Lower leg skin (tissue), 4 donors: ENCODE measurements around the gene PKP4. TPM values are rescaled to one million over a fixed set of nuclear protein-coding genes. Genes with fewer than 3 reads are reported as not detected.

Experiments used
- DNase-seq, 2 donors: peaks; one replicate each; pipeline ENCODE4 v3.0.0-alpha.2; 2019; ENCODE audit warnings: low spot score in 2 of 2
- H3K4me3 ChIP-seq: fragments of 200-600 bp; sonication (generic); 2 replicates; pipeline ENCODE4 v1.5.1; 2017; ENCODE audit warnings: mild to moderate bottlenecking, low read depth; ENCODE audit not compliant: poor library complexity, severe bottlenecking
- POLR2A ChIP-seq, 2 donors: fragments of 450-650 bp; IDR thresholded peaks; one replicate each; pipeline ENCODE4 v1.6.1; 2016 to 2017; ENCODE audit warnings: antibody characterized with exemption in 2 of 2, mild to moderate bottlenecking in 1 of 2, moderate library complexity in 1 of 2
- WGBS, 2 donors: methylation state at CpG; one replicate each; pipeline ENCODE4 v1.1.5; 2018; 5-methylcytosine and 5-hydroxymethylcytosine counted together
- intact Hi-C: fragments of 100-400 bp; cut with DNase I; formaldehyde crosslinking; loops from one replicate; pipeline ENCODE4 v1.15.0; 2023; ENCODE audit warnings: low total_unique reads
- total RNA-seq, 4 donors: library from RNA; depleted of rRNA; stranded (reverse); fragments of >200 nt; gene quantifications; one replicate each; pipeline ENCODE4 v1.1.0, GENCODE V29; 2016
- TF ChIP-seq, protein P1 (sequence below), 3 donors: fragments of 450-650 bp; IDR thresholded peaks; one replicate each; pipeline ENCODE4 v1.5.1; 2016; ENCODE audit warnings: antibody characterized with exemption in 3 of 3, mild to moderate bottlenecking in 3 of 3, moderate library complexity in 2 of 3

PKP4 gene, protein sequence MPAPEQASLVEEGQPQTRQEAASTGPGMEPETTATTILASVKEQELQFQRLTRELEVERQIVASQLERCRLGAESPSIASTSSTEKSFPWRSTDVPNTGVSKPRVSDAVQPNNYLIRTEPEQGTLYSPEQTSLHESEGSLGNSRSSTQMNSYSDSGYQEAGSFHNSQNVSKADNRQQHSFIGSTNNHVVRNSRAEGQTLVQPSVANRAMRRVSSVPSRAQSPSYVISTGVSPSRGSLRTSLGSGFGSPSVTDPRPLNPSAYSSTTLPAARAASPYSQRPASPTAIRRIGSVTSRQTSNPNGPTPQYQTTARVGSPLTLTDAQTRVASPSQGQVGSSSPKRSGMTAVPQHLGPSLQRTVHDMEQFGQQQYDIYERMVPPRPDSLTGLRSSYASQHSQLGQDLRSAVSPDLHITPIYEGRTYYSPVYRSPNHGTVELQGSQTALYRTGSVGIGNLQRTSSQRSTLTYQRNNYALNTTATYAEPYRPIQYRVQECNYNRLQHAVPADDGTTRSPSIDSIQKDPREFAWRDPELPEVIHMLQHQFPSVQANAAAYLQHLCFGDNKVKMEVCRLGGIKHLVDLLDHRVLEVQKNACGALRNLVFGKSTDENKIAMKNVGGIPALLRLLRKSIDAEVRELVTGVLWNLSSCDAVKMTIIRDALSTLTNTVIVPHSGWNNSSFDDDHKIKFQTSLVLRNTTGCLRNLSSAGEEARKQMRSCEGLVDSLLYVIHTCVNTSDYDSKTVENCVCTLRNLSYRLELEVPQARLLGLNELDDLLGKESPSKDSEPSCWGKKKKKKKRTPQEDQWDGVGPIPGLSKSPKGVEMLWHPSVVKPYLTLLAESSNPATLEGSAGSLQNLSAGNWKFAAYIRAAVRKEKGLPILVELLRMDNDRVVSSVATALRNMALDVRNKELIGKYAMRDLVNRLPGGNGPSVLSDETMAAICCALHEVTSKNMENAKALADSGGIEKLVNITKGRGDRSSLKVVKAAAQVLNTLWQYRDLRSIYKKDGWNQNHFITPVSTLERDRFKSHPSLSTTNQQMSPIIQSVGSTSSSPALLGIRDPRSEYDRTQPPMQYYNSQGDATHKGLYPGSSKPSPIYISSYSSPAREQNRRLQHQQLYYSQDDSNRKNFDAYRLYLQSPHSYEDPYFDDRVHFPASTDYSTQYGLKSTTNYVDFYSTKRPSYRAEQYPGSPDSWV
- total RNA-seq, result 10 to 100 TPM; 28.0 to 71.0 (median 43.6) TPM

DNA sequence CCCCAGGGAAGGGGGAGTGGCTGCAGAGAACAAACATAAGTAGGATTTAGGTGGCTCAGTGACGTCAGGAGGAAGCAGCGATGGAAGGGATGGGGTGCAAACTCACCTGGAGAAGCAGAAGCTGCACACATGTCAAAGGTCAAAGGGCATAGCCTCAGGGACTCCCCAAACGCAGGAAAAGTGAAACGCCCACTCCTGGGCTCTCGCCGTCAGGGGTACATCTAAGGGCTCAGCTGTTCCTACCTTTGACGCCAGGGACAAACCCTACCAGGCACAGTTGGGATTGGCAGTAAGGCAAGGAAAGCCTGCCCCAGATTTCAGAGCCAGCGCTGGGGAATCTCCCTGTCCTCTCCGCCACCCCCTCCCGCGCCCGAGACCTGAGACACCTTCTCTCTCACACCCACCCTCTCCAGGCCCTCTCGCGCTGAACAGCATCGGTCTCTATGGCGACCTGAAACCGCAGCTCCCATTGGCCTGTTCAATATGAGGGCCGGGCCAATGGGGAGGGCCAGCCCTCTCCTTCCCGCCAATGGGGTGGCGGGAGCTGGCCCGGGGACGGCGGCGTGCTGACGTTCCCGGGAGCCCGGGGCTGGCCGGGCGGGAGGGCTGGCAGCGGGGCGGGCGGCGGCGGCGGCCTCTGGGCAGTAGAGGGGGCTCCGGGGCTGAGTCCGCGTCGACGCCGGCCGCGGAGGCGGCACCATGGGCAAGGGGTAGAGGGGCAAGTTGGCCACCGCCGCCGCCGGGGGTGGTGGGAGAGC, at the start of gene PKP4, which contains the start of gene CCDC148:
Gene PKP4 (plus strand): TSS at position 644 of the 758 bp plus-strand sequence. CDS start 76,233 bp downstream, outside the sequence.
Gene CCDC148 (minus strand): TSS at position 445 of the 758 bp plus-strand sequence. CDS start 314 bp downstream, at position 131.
- intact Hi-C loops, result loop anchor here (10.0 kb wide), 1 partner anchor 288 kb away; no protein-coding TSS in a partner anchor
- H3K4me3 ChIP-seq, result peak within 1 kb of the TSS; percentile 65
- DNase-seq, result peak; percentile 86 to 96
- peak in 1 of 2 donors; percentile 28 for TF ChIP-seq POLR2A (IDR thresholded peaks at IDR 0.05)
- TF ChIP-seq, protein P1, sequence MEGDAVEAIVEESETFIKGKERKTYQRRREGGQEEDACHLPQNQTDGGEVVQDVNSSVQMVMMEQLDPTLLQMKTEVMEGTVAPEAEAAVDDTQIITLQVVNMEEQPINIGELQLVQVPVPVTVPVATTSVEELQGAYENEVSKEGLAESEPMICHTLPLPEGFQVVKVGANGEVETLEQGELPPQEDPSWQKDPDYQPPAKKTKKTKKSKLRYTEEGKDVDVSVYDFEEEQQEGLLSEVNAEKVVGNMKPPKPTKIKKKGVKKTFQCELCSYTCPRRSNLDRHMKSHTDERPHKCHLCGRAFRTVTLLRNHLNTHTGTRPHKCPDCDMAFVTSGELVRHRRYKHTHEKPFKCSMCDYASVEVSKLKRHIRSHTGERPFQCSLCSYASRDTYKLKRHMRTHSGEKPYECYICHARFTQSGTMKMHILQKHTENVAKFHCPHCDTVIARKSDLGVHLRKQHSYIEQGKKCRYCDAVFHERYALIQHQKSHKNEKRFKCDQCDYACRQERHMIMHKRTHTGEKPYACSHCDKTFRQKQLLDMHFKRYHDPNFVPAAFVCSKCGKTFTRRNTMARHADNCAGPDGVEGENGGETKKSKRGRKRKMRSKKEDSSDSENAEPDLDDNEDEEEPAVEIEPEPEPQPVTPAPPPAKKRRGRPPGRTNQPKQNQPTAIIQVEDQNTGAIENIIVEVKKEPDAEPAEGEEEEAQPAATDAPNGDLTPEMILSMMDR (IDR thresholded peaks at IDR 0.05), result no peak
- 0% methylated on average over 18 to 19 of the region's 48 CpGs for WGBS, 2 donors

DNA sequence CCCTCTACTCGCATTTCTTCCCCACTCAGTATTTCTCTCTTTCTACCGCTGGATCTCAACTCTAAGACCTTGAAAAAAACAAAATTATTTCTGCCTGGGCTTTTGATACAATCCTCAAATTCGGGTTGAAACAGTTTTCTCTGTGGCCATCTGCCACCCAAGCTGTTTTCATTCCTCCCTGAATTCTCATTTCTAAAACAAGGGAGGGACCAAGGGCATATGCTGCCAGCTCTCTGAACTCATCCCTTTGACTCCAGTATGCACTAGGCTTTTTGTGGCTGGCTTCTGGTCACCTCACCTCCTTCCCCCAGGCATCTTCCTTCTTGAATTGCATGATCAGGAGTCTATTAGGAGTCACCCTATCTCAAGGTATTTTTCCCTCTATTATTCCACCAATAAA, 49.7 kb upstream of the PKP4 start:
- intact Hi-C loops, result no loop called here
- no peak overlapping the region for H3K4me3 ChIP-seq
- DNase-seq, result no peak
- TF ChIP-seq, protein P1 (IDR thresholded peaks at IDR 0.05), result no peak
- TF ChIP-seq POLR2A (IDR thresholded peaks at IDR 0.05), result no peak
- WGBS, 2 donors, result 67 to 78% methylated on average over 3 of the region's 3 CpGs

DNA sequence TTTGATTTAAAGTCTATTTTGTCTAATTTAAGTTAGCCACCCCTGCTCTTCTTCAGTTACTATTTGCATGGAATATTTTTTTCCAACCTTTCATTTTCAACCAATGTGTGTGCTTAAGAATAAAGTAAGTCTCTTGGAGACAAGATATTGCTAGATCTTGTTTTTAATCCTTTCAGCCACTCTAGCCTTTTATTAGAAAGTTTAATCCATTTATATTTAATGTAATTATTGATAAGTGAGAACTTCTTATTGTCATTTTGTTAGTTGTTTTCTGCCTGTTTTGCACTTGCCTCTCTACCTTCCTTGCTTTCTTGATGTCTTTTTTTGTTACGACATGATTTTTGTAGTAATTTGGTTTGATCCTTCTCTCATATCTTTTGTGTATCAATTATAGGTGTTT, 46.6 kb upstream of the PKP4 start:
- no peak for DNase-seq
- H3K4me3 ChIP-seq, result no peak overlapping the region
- WGBS, 2 donors, result 100% methylated on average over 1 of the region's 1 CpG
- intact Hi-C loops, result no loop called here
- TF ChIP-seq, protein P1 (IDR thresholded peaks at IDR 0.05), result no peak
- no peak for TF ChIP-seq POLR2A (IDR thresholded peaks at IDR 0.05)

DNA sequence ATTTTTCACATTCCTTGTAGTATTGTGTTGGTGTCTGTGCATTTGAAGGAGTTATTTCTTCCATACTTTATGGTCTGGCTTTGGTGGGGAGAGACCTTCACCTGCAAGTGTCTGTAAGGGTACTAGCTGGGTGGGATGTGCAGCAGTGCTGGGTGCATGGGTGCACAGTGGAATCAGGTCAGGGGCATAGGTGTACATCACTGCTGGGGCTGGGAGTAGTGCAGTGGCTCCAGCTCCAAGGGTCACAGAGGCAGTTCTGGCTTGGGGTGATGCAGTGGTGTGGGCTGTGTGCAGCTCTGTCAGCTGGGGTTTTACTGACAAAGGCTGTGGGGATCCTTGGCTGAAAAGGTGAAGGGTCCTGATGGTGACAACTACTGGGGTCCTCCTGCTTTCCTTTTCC, 45.0 kb upstream of the PKP4 start:
- H3K4me3 ChIP-seq, result no peak overlapping the region
- TF ChIP-seq, protein P1 (IDR thresholded peaks at IDR 0.05), result no peak
- TF ChIP-seq POLR2A (IDR thresholded peaks at IDR 0.05), result no peak
- intact Hi-C loops, result no loop called here
- DNase-seq, result no peak

DNA sequence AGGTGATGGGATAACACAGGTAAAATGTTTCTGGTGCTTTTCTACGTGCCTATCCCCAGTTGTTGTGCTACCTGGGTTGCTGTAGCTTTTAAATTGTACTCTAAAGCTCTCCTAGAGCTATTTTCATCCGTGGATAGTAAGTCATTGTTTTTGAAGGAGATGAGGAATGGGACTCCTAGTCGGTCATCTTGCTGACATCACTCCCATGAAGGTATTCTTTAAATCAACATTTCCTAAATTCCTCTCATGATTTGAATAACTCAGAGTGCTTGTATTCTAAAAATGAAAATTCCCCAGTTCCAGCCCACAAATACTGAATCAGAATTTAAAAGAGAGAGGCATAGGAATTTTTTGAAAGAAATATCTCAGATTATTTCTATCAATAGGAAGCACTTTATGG, 44.5 kb upstream of the PKP4 start:
- no peak overlapping the region for H3K4me3 ChIP-seq
- TF ChIP-seq POLR2A (IDR thresholded peaks at IDR 0.05), result no peak
- TF ChIP-seq, protein P1 (IDR thresholded peaks at IDR 0.05), result no peak
- WGBS, 2 donors, result 55 to 62% methylated on average over 3 of the region's 3 CpGs
- no peak for DNase-seq
- intact Hi-C loops, result no loop called here
